Activated B cell treated with CpG ODN at 0.5 μM for 24 hours (primary cell): ENCODE measurements around the gene LACTB. TPM values are rescaled to one million over a fixed set of nuclear protein-coding genes. Genes with fewer than 3 reads are reported as not detected.

ENCODE experiments used
- ATAC-seq: fragments of 200-7000 bp; cut with Tn5 transposase; one replicate; pipeline ENCODE4 v1.10.0; 2021; ENCODE audit warnings: low read depth, mild to moderate bottlenecking, moderate library complexity
- CTCF ChIA-PET: fragments of 350-600 bp; sonication (Branson Sonifier 250); formaldehyde crosslinking; loops from one replicate; lab custom pipeline; 2021; ENCODE audit warnings: antibody characterized with exemption; lab: Charles Lee
- POLR2A ChIA-PET: fragments of 350-600 bp; sonication (Branson Sonifier 250); formaldehyde crosslinking; loops from one replicate; lab custom pipeline; 2021; ENCODE audit warnings: antibody characterized with exemption; lab: Charles Lee
- DNase-seq: peaks from one replicate; pipeline ENCODE4 v3.0.0; 2022
- H3K27ac Mint-ChIP-seq: one replicate; pipeline ENCODE4 v1.8.0; 2020; ENCODE audit warnings: mixed read lengths
- H3K27me3 Mint-ChIP-seq: one replicate; pipeline ENCODE4 v1.8.0; 2021; ENCODE audit warnings: mixed read lengths
- H3K36me3 Mint-ChIP-seq: one replicate; pipeline ENCODE4 v1.8.0; 2021; ENCODE audit warnings: low read depth, mixed read lengths
- H3K4me1 Mint-ChIP-seq: one replicate; pipeline ENCODE4 v1.8.0; 2021; ENCODE audit warnings: mixed read lengths
- H3K4me3 Mint-ChIP-seq: one replicate; pipeline ENCODE4 v1.8.0; 2020; ENCODE audit warnings: mild to moderate bottlenecking, mixed read lengths
- H3K9me3 Mint-ChIP-seq: one replicate; pipeline ENCODE4 v1.8.0; 2020; ENCODE audit warnings: mixed read lengths
- intact Hi-C: fragments of 100-400 bp; cut with micrococcal nuclease; formaldehyde crosslinking; loops from one replicate; pipeline ENCODE4 v1.15.1; 2024
- total RNA-seq: library from RNA; stranded (reverse); gene quantifications from 2 replicates; pipeline ENCODE4 v1.2.3, GENCODE V29; 2022
- TF ChIP-seq, protein P1 (sequence below): fragments of 200-600 bp; IDR thresholded peaks from one replicate; pipeline ENCODE4 v1.8.0; 2022; ENCODE audit warnings: antibody characterized with exemption, mild to moderate bottlenecking

LACTB gene
- total RNA-seq, 1 donor from 2014 or later = 28.1 TPM

DNA sequence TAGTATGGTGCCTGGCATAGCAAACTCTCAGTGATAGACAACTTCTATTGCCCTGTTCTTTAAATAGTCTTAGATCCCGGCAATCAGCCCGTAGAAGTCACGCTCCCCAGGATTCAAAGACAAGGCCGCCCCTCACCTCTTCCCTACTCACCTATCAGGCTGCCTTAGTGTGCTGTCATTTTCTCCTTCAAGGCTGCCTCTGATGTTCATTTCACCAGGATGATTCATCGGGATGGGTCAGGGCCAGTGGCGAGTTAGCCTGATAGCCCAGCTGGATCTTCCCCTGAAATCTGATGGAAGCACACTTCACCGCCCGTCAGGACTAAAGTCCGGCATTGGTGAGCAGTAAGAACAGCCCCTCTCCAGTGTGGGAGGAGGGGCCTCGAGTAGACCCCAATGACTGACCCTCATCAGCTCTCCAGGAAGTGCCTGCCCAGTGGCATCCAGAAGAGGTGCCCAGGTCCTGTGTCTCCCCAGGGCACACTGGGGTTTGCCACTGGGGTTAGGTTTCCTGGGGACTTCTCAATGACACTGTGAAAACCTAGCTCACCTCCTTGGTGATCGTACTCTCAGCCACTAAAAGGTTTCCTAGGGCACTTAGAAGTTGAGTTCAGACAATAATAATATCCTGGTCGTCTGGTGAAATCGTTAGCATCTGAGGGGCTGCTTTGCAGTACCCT is 41.6 kb upstream of the LACTB start:
- Mint-ChIP-seq H3K27me3 (peaks cover 23% of the 10 kb centered on the region), H3K27ac (no peak overlapping the region), H3K4me1 (no peaks in the 10 kb centered on the region), H3K4me3 (no peak overlapping the region), H3K36me3 (no peaks in the 10 kb centered on the region), H3K9me3 (no peaks in the 10 kb centered on the region)
- CTCF ChIA-PET = no interaction called here
- TF ChIP-seq, protein P1, sequence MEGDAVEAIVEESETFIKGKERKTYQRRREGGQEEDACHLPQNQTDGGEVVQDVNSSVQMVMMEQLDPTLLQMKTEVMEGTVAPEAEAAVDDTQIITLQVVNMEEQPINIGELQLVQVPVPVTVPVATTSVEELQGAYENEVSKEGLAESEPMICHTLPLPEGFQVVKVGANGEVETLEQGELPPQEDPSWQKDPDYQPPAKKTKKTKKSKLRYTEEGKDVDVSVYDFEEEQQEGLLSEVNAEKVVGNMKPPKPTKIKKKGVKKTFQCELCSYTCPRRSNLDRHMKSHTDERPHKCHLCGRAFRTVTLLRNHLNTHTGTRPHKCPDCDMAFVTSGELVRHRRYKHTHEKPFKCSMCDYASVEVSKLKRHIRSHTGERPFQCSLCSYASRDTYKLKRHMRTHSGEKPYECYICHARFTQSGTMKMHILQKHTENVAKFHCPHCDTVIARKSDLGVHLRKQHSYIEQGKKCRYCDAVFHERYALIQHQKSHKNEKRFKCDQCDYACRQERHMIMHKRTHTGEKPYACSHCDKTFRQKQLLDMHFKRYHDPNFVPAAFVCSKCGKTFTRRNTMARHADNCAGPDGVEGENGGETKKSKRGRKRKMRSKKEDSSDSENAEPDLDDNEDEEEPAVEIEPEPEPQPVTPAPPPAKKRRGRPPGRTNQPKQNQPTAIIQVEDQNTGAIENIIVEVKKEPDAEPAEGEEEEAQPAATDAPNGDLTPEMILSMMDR = no peak
- ATAC-seq (no peak), DNase-seq (no peak)
- POLR2A ChIA-PET = no interaction called here
- intact Hi-C loops = no loop called here

DNA sequence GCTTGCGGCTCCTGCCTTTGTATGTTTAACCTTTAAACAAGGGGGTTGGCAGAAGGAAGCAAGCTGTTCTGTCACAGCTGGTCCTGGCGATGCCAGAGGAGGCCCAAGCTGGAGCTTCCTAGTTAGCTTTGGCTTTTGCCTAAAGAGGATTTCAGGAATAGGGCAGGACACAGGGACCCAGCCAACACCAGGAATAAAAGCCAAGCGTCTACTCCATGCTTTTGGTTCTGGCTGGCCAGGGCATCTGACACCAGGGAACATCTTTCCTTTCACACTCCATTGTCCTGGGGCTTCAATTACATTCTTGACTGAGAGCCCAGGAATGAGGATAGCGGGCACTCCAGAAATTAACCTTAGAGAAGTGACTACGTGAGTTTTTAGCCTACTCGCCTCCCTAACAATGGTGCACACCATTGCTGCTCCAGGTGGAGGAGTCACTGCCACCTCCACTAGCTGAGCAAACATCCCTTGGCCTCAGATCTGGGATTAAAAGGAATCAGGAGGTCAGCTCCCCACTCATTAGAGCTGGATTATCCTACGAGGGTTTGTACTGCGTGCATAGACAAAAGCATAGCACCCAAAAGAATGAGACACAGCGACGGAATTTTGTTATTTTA is 40.9 kb upstream of the LACTB start:
- POLR2A ChIA-PET = no interaction called here
- H3K27me3 Mint-ChIP-seq = peaks cover 20% of the 10 kb centered on the region
- intact Hi-C loops = no loop called here

DNA sequence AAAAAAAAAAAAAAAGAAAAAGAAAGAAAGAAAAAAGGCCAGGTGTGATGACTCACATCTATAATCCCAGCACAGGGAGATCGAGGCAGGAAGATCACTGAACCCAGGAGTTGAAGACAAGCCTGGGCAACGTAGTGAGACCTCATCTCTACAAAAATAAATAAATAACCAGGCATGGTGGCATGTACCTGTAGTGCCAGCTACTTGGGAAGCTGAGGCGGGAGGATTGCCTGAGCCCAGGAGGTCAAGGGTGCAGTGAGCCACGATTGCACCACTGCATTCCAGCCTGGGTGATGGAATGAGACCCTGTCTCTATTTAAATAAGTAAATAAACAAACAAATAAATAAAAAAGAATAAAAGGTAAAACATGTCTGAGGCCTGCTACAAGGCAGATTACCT is 39.3 kb upstream of the LACTB start:
- ChIA-PET CTCF (no interaction called here), POLR2A (no interaction called here)
- no peak overlapping the region for H3K4me3 Mint-ChIP-seq
- TF ChIP-seq, protein P1 = no peak
- H3K27me3 Mint-ChIP-seq = peaks cover 20% of the 10 kb centered on the region
- H3K27ac Mint-ChIP-seq = no peak overlapping the region
- intact Hi-C loops = no loop called here
- DNase-seq (no peak), ATAC-seq (no peak)
- no peaks in the 10 kb centered on the region for H3K9me3 Mint-ChIP-seq
- H3K36me3 Mint-ChIP-seq = no peaks in the 10 kb centered on the region
- no peaks in the 10 kb centered on the region for H3K4me1 Mint-ChIP-seq

More for the DNA sequence above, 40.9 kb upstream of the LACTB start:
- Mint-ChIP-seq H3K4me1 (no peaks in the 10 kb centered on the region), H3K27ac (no peak overlapping the region), H3K4me3 (no peak overlapping the region), H3K36me3 (no peaks in the 10 kb centered on the region), H3K9me3 (no peaks in the 10 kb centered on the region)
- CTCF ChIA-PET = no interaction called here
- TF ChIP-seq, protein P1 = no peak
- DNase-seq = no peak
- no peak for ATAC-seq

DNA sequence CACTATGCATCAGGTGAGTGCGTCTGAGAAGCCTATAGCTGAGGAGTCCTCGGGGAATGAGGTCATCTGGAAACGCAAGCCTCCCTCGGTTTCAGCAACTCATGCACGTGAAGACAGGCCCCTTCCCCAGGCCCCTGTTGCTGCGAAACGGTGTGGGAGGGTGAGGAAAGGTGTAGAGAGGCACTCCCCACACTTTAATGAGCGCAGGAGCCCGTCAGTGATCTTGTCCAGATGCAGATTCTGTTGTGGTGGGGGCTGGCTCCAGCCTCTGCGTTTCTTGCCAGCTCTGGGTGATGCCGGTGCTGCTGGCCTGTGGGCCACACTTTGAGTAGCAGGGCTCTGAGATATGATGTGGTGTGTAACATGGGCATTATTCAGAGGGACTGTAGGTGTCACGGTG is 38.6 kb upstream of the LACTB start:
- H3K36me3 Mint-ChIP-seq = no peaks in the 10 kb centered on the region

DNA sequence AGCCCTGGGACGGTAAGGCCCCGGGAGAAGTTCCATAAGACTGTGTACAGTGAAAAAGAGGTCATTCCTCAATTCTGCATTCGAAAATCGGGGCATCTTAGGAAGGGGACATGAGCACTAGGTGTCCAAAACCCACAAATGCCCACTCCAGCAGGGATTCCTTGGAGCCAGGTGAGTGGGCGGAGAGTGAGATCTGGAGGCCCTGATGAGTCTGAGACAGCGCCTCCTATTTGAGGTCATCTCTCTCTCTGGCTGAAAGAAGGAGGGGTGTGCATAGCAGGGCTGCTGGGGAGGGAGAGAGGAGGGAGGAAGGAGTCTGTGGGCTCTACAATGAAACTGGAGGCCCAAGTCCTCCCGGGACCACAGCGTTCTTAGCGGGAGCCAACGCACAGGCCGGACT is 38.1 kb upstream of the LACTB start:
- ATAC-seq (no peak), DNase-seq (no peak)
- CTCF ChIA-PET = no interaction called here
- H3K4me1 Mint-ChIP-seq = no peaks in the 10 kb centered on the region
- POLR2A ChIA-PET = no interaction called here
- peaks cover 17% of the 10 kb centered on the region for H3K27me3 Mint-ChIP-seq
- H3K27ac Mint-ChIP-seq = no peak overlapping the region
- intact Hi-C loops = no loop called here
- H3K36me3 Mint-ChIP-seq = no peaks in the 10 kb centered on the region
- H3K9me3 Mint-ChIP-seq = no peaks in the 10 kb centered on the region
- TF ChIP-seq, protein P1 = no peak
- H3K4me3 Mint-ChIP-seq = no peak overlapping the region

More for the DNA sequence above, 38.6 kb upstream of the LACTB start:
- TF ChIP-seq, protein P1 = no peak
- Mint-ChIP-seq H3K27ac (no peak overlapping the region), H3K27me3 (peaks cover 17% of the 10 kb centered on the region), H3K4me3 (no peak overlapping the region), H3K9me3 (no peaks in the 10 kb centered on the region), H3K4me1 (no peaks in the 10 kb centered on the region)
- no peak for DNase-seq
- ChIA-PET CTCF (no interaction called here), POLR2A (no interaction called here)
- intact Hi-C loops = no loop called here
- ATAC-seq = no peak
